Measurements from ENCODE around the gene MTUS2.

- TF ChIP-seq CTCF (IDR thresholded peaks at IDR 0.05; ENCODE audit: insufficient read depth, low read length, poor library complexity, severe bottlenecking) (no peak), EZH2phosphoT487 (conservative IDR thresholded peaks at IDR 0.05; ENCODE audit: low read length) (no peak)
Observed at GRCh38 chr13:29449726-29450125, 629.6 kb downstream of the MTUS2 start.

All from SU-DHL-6 (cell line).